SK-N-SH (cell line): ENCODE data around the gene OR1S2.

ENCODE experiments used
- EZH2phosphoT487 ChIP-seq: fragments of 200-600 bp; sonication (generic); IDR thresholded peaks from 2 replicates; pipeline ENCODE4 v1.6.1; 2017; ENCODE audit warnings: low read depth, mixed run types, mild to moderate bottlenecking, antibody characterized with exemption, moderate library complexity, borderline replicate concordance
- POLR2AphosphoS5 ChIP-seq: IDR thresholded peaks from 2 replicates; pipeline ENCODE4 v1.6.1; 2012; ENCODE audit warnings: low read depth, low read length
- TF ChIP-seq, protein P1 (sequence below): IDR thresholded peaks from 2 replicates; pipeline ENCODE4; 2012

DNA sequence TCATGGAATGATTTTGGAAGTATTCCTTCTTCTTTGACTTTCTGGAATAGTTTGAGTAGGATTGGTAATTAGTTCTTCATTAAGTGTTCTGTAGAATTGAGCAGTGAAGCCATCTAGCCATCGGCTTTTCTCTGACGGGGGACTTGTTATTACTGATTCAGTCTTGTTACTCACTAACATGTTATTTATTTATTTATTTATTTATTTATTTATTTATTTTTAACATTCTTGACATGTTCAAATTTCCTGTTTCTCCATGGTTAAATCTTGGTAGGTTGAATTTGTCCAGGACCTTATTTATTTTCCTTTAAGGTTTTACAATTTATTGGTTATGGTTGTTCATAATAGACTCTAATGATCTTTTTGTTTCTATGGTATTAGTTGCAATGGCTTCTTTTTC, 40.0 kb upstream of the OR1S2 start:
- TF ChIP-seq, protein P1, sequence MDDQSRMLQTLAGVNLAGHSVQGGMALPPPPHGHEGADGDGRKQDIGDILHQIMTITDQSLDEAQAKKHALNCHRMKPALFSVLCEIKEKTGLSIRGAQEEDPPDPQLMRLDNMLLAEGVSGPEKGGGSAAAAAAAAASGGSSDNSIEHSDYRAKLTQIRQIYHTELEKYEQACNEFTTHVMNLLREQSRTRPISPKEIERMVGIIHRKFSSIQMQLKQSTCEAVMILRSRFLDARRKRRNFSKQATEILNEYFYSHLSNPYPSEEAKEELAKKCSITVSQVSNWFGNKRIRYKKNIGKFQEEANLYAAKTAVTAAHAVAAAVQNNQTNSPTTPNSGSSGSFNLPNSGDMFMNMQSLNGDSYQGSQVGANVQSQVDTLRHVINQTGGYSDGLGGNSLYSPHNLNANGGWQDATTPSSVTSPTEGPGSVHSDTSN, result no peak
- TF ChIP-seq EZH2phosphoT487 (no peak), POLR2AphosphoS5 (no peak)
